ENCODE results near the gene C22orf15. TPM values are rescaled to one million over a fixed set of nuclear protein-coding genes. Genes with fewer than 3 reads are reported as not detected.

C22orf15 gene
- total RNA-seq, 1 experiment from 2014 or later, result 0.81 TPM

- H3K27ac Mint-ChIP-seq, result no peak overlapping the region
- TF ChIP-seq, protein P1, sequence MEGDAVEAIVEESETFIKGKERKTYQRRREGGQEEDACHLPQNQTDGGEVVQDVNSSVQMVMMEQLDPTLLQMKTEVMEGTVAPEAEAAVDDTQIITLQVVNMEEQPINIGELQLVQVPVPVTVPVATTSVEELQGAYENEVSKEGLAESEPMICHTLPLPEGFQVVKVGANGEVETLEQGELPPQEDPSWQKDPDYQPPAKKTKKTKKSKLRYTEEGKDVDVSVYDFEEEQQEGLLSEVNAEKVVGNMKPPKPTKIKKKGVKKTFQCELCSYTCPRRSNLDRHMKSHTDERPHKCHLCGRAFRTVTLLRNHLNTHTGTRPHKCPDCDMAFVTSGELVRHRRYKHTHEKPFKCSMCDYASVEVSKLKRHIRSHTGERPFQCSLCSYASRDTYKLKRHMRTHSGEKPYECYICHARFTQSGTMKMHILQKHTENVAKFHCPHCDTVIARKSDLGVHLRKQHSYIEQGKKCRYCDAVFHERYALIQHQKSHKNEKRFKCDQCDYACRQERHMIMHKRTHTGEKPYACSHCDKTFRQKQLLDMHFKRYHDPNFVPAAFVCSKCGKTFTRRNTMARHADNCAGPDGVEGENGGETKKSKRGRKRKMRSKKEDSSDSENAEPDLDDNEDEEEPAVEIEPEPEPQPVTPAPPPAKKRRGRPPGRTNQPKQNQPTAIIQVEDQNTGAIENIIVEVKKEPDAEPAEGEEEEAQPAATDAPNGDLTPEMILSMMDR (conservative IDR thresholded peaks at IDR 0.05), result no peak
Measured at GRCh38 chr22:23743303-23743705, 19.5 kb upstream of the C22orf15 start.

More at GRCh38 chr22:23743303-23743705, 19.5 kb upstream of the C22orf15 start:
- Histone ChIP-seq H4K8ac (replicated peaks; ENCODE audit: insufficient read length, low read depth, low read length) (no peak overlapping the region), H3K79me1 (ENCODE audit: insufficient read depth, low read depth, low read length, poor library complexity, severe bottlenecking) (no peaks in the 10 kb centered on the region), H2BK20ac (ENCODE audit: low read depth, low read length, poor library complexity, severe bottlenecking) (no peak overlapping the region), H3K23me2 (ENCODE audit: insufficient read length, low read depth, low read length, poor library complexity, severe bottlenecking) (no peaks in the 10 kb centered on the region), H3T11ph (ENCODE audit: low read length) (no peak overlapping the region), H3K79me2 (ENCODE audit: insufficient read depth, low read length) (no peaks in the 10 kb centered on the region), H2AFZ (ENCODE audit: low read length) (no peak overlapping the region), H2BK12ac (ENCODE audit: insufficient read length, low read depth, low read length) (no peak overlapping the region), H2BK5ac (ENCODE audit: insufficient read length, low read length) (no peak overlapping the region), H3K18ac (ENCODE audit: insufficient read length, low read depth, low read length) (no peak overlapping the region), H2BK120ac (ENCODE audit: low read depth, low read length, poor library complexity, severe bottlenecking) (no peak overlapping the region), H3K14ac (ENCODE audit: insufficient read depth, low read length) (no peak overlapping the region), H3K4ac (ENCODE audit: low read depth, low read length) (no peak overlapping the region), H3K9ac (ENCODE audit: extremely low read depth, insufficient read length, low read length) (no peak overlapping the region), H3K9me3 (ENCODE audit: control insufficient read depth, low read depth, low read length) (no peaks in the 10 kb centered on the region), H3K56ac (ENCODE audit: insufficient read length, low read depth, low read length) (no peak overlapping the region), H2AK5ac (ENCODE audit: insufficient read length, low read length) (no peak overlapping the region), H3K27me3 (ENCODE audit: insufficient read depth, low read length) (no peaks in the 10 kb centered on the region), H3K4me2 (ENCODE audit: insufficient read depth, insufficient read length, low read length) (no peak overlapping the region), H3K23ac (ENCODE audit: insufficient read length, low read depth, low read length) (no peak overlapping the region), H4K20me1 (ENCODE audit: control insufficient read depth, insufficient read depth, insufficient read length) (no peaks in the 10 kb centered on the region), H2BK15ac (ENCODE audit: low read depth, low read length) (no peak overlapping the region), H4K5ac (ENCODE audit: insufficient read length, low read depth, low read length) (no peak overlapping the region), H3K4me1 (ENCODE audit: insufficient read depth, low read length) (no peaks in the 10 kb centered on the region; the same call in 1 of the 2 replicates), H3K27ac (ENCODE audit: insufficient read length, low read depth, low read length) (no peak overlapping the region), H4K91ac (ENCODE audit: insufficient read length, low read depth, low read length) (no peak overlapping the region)
- DNase-seq, result no peak
- no peak overlapping the region for H3K4me3 Mint-ChIP-seq
- H3K4me1 Mint-ChIP-seq, result no peaks in the 10 kb centered on the region; a peak in 1 of 4 replicates
- H3K36me3 Mint-ChIP-seq (ENCODE audit: insufficient read depth in 1 of 3, low read depth in 3 of 3), result peaks cover 16 to 25% (median 18%) of the 10 kb centered on the region in 3 experiments
- no peaks in the 10 kb centered on the region for H3K27me3 Mint-ChIP-seq (ENCODE audit: low read depth)
- H3K9me3 Mint-ChIP-seq, result no peaks in the 10 kb centered on the region
- no CpG with 5 or more reads among the region's 2 CpGs for whole genome bisulfite sequencing (ENCODE audit: extremely low coverage, insufficient read length, low lambda C conversion rate)
